Thyroid gland (tissue), 4 donors: ENCODE data around the gene ETV6. TPM values are rescaled to one million over a fixed set of nuclear protein-coding genes. Genes with fewer than 3 reads are reported as not detected.

Experiments
- DNase-seq, 2 donors: peaks; one replicate each; pipeline ENCODE4 v3.0.0-alpha.2; 2019
- H3K27ac ChIP-seq, 3 donors: fragments of 200-600 bp; sonication (generic); 1 replicate in 2 of 3; 2 replicates in 1 of 3; pipeline ENCODE4 v1.5.1; 2016 to 2019; ENCODE audit warnings: mild to moderate bottlenecking in 1 of 3, moderate library complexity in 1 of 3
- H3K27me3 ChIP-seq: fragments of 200-600 bp; sonication (generic); one replicate; pipeline ENCODE4 v1.5.1; 2019
- H3K36me3 ChIP-seq, 2 donors: fragments of 200-600 bp; sonication (generic); one replicate each; pipeline ENCODE4 v1.5.1; 2016 to 2019
- H3K4me1 ChIP-seq, 2 donors: fragments of 200-600 bp; sonication (generic); one replicate each; pipeline ENCODE4 v1.5.1; 2017 to 2019
- H3K4me3 ChIP-seq, 3 donors: fragments of 200-600 bp; sonication (generic); replicated peaks in 1 of 3; 1 replicate in 2 of 3; 2 replicates in 1 of 3; pipeline ENCODE4 v1.5.1; 2016; ENCODE audit warnings: mild to moderate bottlenecking in 1 of 3
- H3K9me3 ChIP-seq: fragments of 200-600 bp; sonication (generic); one replicate; pipeline ENCODE4 v1.5.1; 2017
- CTCF ChIP-seq, 6 experiments: fragments of 200-600 bp in 3 of 6; fragments of 450-650 bp in 3 of 6; sonication (generic) in 3 of 6; IDR thresholded peaks; one replicate each; pipeline ENCODE4 v1.5.1; 2016 to 2019; ENCODE audit warnings: antibody characterized with exemption in 6 of 6, mild to moderate bottlenecking in 2 of 6, inconsistent platforms in 1 of 6, moderate library complexity in 1 of 6
- POLR2A ChIP-seq, 2 donors: fragments of 450-650 bp; IDR thresholded peaks; one replicate each; pipeline ENCODE4 v1.6.1; 2017; ENCODE audit warnings: antibody characterized with exemption in 2 of 2, mild to moderate bottlenecking in 2 of 2, moderate library complexity in 1 of 2
- WGBS, 2 donors: methylation state at CpG; one replicate each; pipeline ENCODE4 v1.1.5; 2017; 5-methylcytosine and 5-hydroxymethylcytosine counted together
- intact Hi-C: fragments of 100-400 bp; cut with DNase I; formaldehyde crosslinking; loops from one replicate; pipeline ENCODE4 v1.15.1; 2023
- total RNA-seq, 4 donors: library from RNA; depleted of rRNA; stranded (reverse); fragments of >200 nt; gene quantifications; one replicate each; pipeline ENCODE4 v1.2.3, GENCODE V29; 2016

The ETV6 gene
- total RNA-seq, 4 donors from 2014 or later, result 16.6 to 35.6 (median 17.2) TPM

- Histone ChIP-seq H3K36me3 (no peaks in the 10 kb centered on the region), H3K9me3 (no peaks in the 10 kb centered on the region), H3K4me3 (no peak overlapping the region), H3K27ac (no peak overlapping the region), H3K4me1 (peaks cover 41 to 43% of the 10 kb centered on the region in 2 donors), H3K27me3 (no peaks in the 10 kb centered on the region)
- no peak for DNase-seq
- TF ChIP-seq POLR2A (IDR thresholded peaks at IDR 0.05), result no peak
- no peak for TF ChIP-seq CTCF (IDR thresholded peaks at IDR 0.05)
- WGBS, 2 donors, result 91 to 93% methylated on average over 2 of the region's 2 CpGs
- intact Hi-C loops, result no loop called here
These were observed 83.2 kb downstream of the ETV6 start for GRCh38 chr12:11732715-11733114.

GRCh38 chr12:11734580-11735180, 85.2 kb downstream of the ETV6 start:
- Histone ChIP-seq H3K27me3 (no peaks in the 10 kb centered on the region), H3K27ac (no peak overlapping the region), H3K36me3 (no peaks in the 10 kb centered on the region), H3K4me3 (no peak overlapping the region), H3K9me3 (no peaks in the 10 kb centered on the region), H3K4me1 (peaks cover 28 to 31% of the 10 kb centered on the region in 2 donors)
- intact Hi-C loops, result no loop called here
- WGBS, 2 donors, result 94 to 96% methylated on average over 5 of the region's 5 CpGs
- DNase-seq, result no peak
- TF ChIP-seq POLR2A (IDR thresholded peaks at IDR 0.05) (no peak), CTCF (IDR thresholded peaks at IDR 0.05) (no peak)

- H3K27ac ChIP-seq, result no peak overlapping the region
- no peaks in the 10 kb centered on the region for H3K27me3 ChIP-seq
- H3K36me3 ChIP-seq, result no peaks in the 10 kb centered on the region
- WGBS, 2 donors, result 74 to 75% methylated on average over 6 of the region's 6 CpGs
- intact Hi-C loops, result no loop called here
- DNase-seq, result peak; percentile 30
- no peak for TF ChIP-seq CTCF (IDR thresholded peaks at IDR 0.05)
- no peak for TF ChIP-seq POLR2A (IDR thresholded peaks at IDR 0.05)
- no peak overlapping the region for H3K4me3 ChIP-seq
- H3K9me3 ChIP-seq, result no peaks in the 10 kb centered on the region
- H3K4me1 ChIP-seq, result peaks cover 5 to 7% of the 10 kb centered on the region in 2 donors
These were observed 89.0 kb downstream of the ETV6 start for GRCh38 chr12:11738450-11738849.

- H3K4me3 ChIP-seq, result no peak overlapping the region
These were observed 90.6 kb downstream of the ETV6 start for GRCh38 chr12:11739980-11740577.

More at GRCh38 chr12:11739980-11740577, 90.6 kb downstream of the ETV6 start:
- DNase-seq, result no peak
- no peak for TF ChIP-seq CTCF (IDR thresholded peaks at IDR 0.05)
- TF ChIP-seq POLR2A (IDR thresholded peaks at IDR 0.05), result no peak
- peaks cover 5 to 7% of the 10 kb centered on the region in 2 donors for H3K4me1 ChIP-seq
- WGBS, 2 donors, result 71 to 74% methylated on average over 9 of the region's 9 CpGs
- no peak overlapping the region for H3K27ac ChIP-seq
- H3K36me3 ChIP-seq, result no peaks in the 10 kb centered on the region
- no peaks in the 10 kb centered on the region for H3K27me3 ChIP-seq
- H3K9me3 ChIP-seq, result no peaks in the 10 kb centered on the region
- intact Hi-C loops, result no loop called here
